ENCODE measurements around the gene CBX5. TPM values are rescaled to one million over a fixed set of nuclear protein-coding genes. Genes with fewer than 3 reads are reported as not detected.

The CBX5 gene
- total RNA-seq, 2 experiments from 2014 or later = 115 to 299 TPM

DNA sequence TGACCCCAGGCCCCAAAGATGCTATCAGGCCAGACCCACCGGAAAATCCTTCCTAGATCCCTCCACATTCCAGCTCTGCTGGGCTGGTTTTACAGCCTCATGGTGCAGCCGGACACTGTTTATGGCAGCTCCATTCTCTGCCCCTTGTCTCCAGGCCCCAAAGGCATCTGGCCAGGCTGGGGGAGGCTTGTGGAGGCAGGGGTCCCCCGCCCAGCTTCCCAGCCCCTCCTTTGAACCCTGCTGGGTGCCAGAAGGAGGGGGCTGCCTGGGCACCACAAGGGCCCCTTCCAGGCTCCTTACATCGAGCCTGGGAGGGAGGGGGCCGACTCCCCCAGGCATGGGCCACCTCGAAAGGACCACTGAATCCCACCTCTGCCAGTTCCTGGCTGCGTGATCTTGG is 71.3 kb downstream of the CBX5 start:
- no peaks in the 10 kb centered on the region for H3K9me3 ChIP-seq (ENCODE audit: low read length)
- DNase-seq (ENCODE audit: low spot score) = no peak
- H3K4me2 ChIP-seq (ENCODE audit: low read length) = no peak overlapping the region
- intact Hi-C loops (cut with micrococcal nuclease; ENCODE audit: unreplicated experiment) = loop anchor here (1.0 kb wide), 1 partner anchor 202 kb away; no protein-coding TSS in a partner anchor
- no TSS peak for BruUV-seq (replicated peaks)
- H3K4me1 ChIP-seq (ENCODE audit: insufficient read depth, low read length, poor library complexity, severe bottlenecking) = peaks cover 15% of the 10 kb centered on the region
- H3K4me3 ChIP-seq (ENCODE audit: low read depth, low read length, poor library complexity, severe bottlenecking) = no peak overlapping the region
- no peaks in the 10 kb centered on the region for H4K20me1 ChIP-seq (ENCODE audit: insufficient read depth, low read length)
- ChIA-PET POLR2A (no interaction called here), CTCF (ENCODE audit: unreplicated experiment) (interaction anchor here (0.6 to 1.7 kb wide), 3 partner anchors 17 to 223 kb away, joined by 3 to 14 read pairs (median 6); no protein-coding TSS in a partner anchor)
- H3K27ac ChIP-seq (ENCODE audit: low read depth, low read length, poor library complexity, severe bottlenecking) = no peak overlapping the region
- H3K36me3 ChIP-seq (ENCODE audit: insufficient read depth, low read length) = no peaks in the 10 kb centered on the region
- H3K9me2 ChIP-seq (ENCODE audit: insufficient read depth, low read length) = no peaks in the 10 kb centered on the region
- H3K79me2 ChIP-seq (ENCODE audit: insufficient read depth, low read depth, low read length) = no peaks in the 10 kb centered on the region
- H2AFZ ChIP-seq (ENCODE audit: low read length) = no peak overlapping the region
- TF ChIP-seq CTCF (conservative IDR thresholded peaks at IDR 0.05; ENCODE audit: low read length) = no peak
- no peak for TF ChIP-seq EZH2phosphoT487 (IDR thresholded peaks at IDR 0.05; ENCODE audit: borderline replicate concordance, low read depth, low read length)

DNA sequence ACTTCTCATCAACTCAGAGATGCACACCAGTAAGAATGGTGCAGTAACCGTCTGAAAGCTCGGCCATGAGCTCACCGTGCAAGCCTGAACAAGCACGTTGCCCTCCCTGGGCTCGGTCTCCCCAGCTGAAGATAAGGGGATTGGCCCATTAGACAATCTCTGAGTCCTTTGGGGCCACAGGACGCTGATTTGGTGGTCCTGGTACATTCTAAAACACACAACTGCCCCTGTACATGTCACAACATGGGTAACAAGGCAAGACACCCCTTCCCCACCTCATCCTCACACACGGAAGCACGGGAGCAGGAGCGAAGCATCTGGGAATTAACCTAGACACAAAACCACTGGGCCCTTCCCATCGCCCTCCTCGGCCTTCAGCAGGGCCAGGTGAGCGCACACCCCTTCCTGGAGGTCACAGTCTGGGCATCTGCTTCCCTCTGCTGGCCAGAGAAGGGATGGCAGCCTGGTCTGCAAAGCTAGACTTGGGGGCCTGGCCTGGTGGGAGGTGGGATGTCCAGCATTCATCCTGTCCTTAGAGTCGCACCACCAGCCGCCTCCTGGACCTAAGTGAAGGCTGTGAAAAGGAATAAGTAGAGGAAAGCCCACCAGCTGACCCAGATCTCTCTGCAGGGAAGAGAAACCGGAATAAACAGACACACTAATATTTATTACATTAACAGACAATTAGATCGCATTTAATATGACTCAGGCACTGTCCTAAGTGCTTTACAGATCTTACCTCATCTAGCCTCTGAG is 72.2 kb downstream of the CBX5 start:
- Histone ChIP-seq H3K27ac (ENCODE audit: low read depth, low read length, poor library complexity, severe bottlenecking) (no peak overlapping the region), H3K4me1 (ENCODE audit: insufficient read depth, low read length, poor library complexity, severe bottlenecking) (peaks cover 14% of the 10 kb centered on the region), H3K9me3 (ENCODE audit: low read length) (no peaks in the 10 kb centered on the region), H4K20me1 (ENCODE audit: insufficient read depth, low read length) (no peaks in the 10 kb centered on the region), H3K4me2 (ENCODE audit: low read length) (no peak overlapping the region), H3K36me3 (ENCODE audit: insufficient read depth, low read length) (no peaks in the 10 kb centered on the region), H2AFZ (ENCODE audit: low read length) (peak overlapping the region; percentile 60; the same call in 1 of the 2 replicates), H3K79me2 (ENCODE audit: insufficient read depth, low read depth, low read length) (no peaks in the 10 kb centered on the region), H3K9me2 (ENCODE audit: insufficient read depth, low read length) (no peaks in the 10 kb centered on the region), H3K4me3 (ENCODE audit: low read depth, low read length, poor library complexity, severe bottlenecking) (no peak overlapping the region)
- intact Hi-C loops (cut with micrococcal nuclease; ENCODE audit: unreplicated experiment) = loop anchor here (1.0 kb wide), 1 partner anchor 201 kb away; no protein-coding TSS in a partner anchor
- TF ChIP-seq EZH2phosphoT487 (IDR thresholded peaks at IDR 0.05; ENCODE audit: borderline replicate concordance, low read depth, low read length) (no peak), CTCF (conservative IDR thresholded peaks at IDR 0.05; ENCODE audit: low read length) (peak; percentile 96)
- BruUV-seq (replicated peaks) = no TSS peak
- ChIA-PET POLR2A (interaction anchor here (0.5 kb wide), 1 partner anchor 191 kb away, joined by 3 read pairs; no protein-coding TSS in a partner anchor), CTCF (ENCODE audit: unreplicated experiment) (interaction anchor here (0.6 to 1.7 kb wide), 8 partner anchors 9 to 223 kb away, joined by 3 to 6 read pairs (median 3); partner anchors contain the start of gene HOXC10)
- peak; percentile 84 for DNase-seq (ENCODE audit: low spot score)

- no peaks in the 10 kb centered on the region for H3K9me3 ChIP-seq (ENCODE audit: low read length)
- H3K4me1 ChIP-seq (ENCODE audit: insufficient read depth, low read length, poor library complexity, severe bottlenecking) = peaks cover 14% of the 10 kb centered on the region
- no peaks in the 10 kb centered on the region for H3K36me3 ChIP-seq (ENCODE audit: insufficient read depth, low read length)
- no peaks in the 10 kb centered on the region for H3K79me2 ChIP-seq (ENCODE audit: insufficient read depth, low read depth, low read length)
- no peak overlapping the region for H2AFZ ChIP-seq (ENCODE audit: low read length)
- no peaks in the 10 kb centered on the region for H4K20me1 ChIP-seq (ENCODE audit: insufficient read depth, low read length)
- H3K4me3 ChIP-seq (ENCODE audit: low read depth, low read length, poor library complexity, severe bottlenecking) = no peak overlapping the region
- TF ChIP-seq CTCF (conservative IDR thresholded peaks at IDR 0.05; ENCODE audit: low read length) = no peak
- TF ChIP-seq EZH2phosphoT487 (IDR thresholded peaks at IDR 0.05; ENCODE audit: borderline replicate concordance, low read depth, low read length) = no peak
- POLR2A ChIA-PET = interaction anchor here (0.5 to 0.8 kb wide), 2 partner anchors 9 to 190 kb away, joined by 3 read pairs; no protein-coding TSS in a partner anchor
- no peak overlapping the region for H3K27ac ChIP-seq (ENCODE audit: low read depth, low read length, poor library complexity, severe bottlenecking)
- no peak overlapping the region for H3K4me2 ChIP-seq (ENCODE audit: low read length)
- CTCF ChIA-PET (ENCODE audit: unreplicated experiment) = interaction anchor here (0.6 to 2.0 kb wide), 7 partner anchors 8 to 219 kb away, joined by 3 to 8 read pairs (median 4); partner anchors contain the start of gene SMUG1
- DNase-seq (ENCODE audit: low spot score) = no peak
- H3K9me2 ChIP-seq (ENCODE audit: insufficient read depth, low read length) = no peaks in the 10 kb centered on the region
- no TSS peak for BruUV-seq (replicated peaks)
- intact Hi-C loops (cut with micrococcal nuclease; ENCODE audit: unreplicated experiment) = no loop called here
These were observed 73.1 kb downstream of the CBX5 start for GRCh38 chr12:54206791-54207190.
